B cell (primary cell): ENCODE measurements around the gene TSC22D2. TPM values are rescaled to one million over a fixed set of nuclear protein-coding genes. Genes with fewer than 3 reads are reported as not detected.
A peak's percentile ranks its signal among the peaks of the same experiment; 100 is the strongest.

Source experiments
- ATAC-seq: fragments of 200-7000 bp; cut with Tn5 transposase; one replicate; pipeline ENCODE4 v1.10.0; 2021; ENCODE audit warnings: low read depth, mild to moderate bottlenecking, moderate number of reproducible peaks, moderate library complexity
- CTCF ChIA-PET: fragments of 350-600 bp; sonication (Branson Sonifier 250); formaldehyde crosslinking; loops from one replicate; lab custom pipeline; 2021; ENCODE audit warnings: antibody characterized with exemption, inconsistent platforms; lab: Charles Lee
- POLR2A ChIA-PET: fragments of 350-600 bp; sonication (Branson Sonifier 250); formaldehyde crosslinking; loops from one replicate; lab custom pipeline; 2021; ENCODE audit warnings: antibody characterized with exemption; lab: Charles Lee
- DNase-seq: peaks from one replicate; pipeline ENCODE4 v3.0.0; 2013
- H2AFZ ChIP-seq: 2 replicates; pipeline ENCODE4 v1.6.1; 2012; ENCODE audit warnings: mild to moderate bottlenecking, low read depth, low read length; ENCODE audit not compliant: insufficient read depth, poor library complexity, severe bottlenecking
- H3K27ac ChIP-seq, 2 donors: 1 replicate in 1 of 2; 2 replicates in 1 of 2; pipeline ENCODE4 v1.5.1; 2012 to 2013; ENCODE audit warnings: low read length in 2 of 2, mild to moderate bottlenecking in 2 of 2, moderate library complexity in 1 of 2
- H3K27me3 ChIP-seq, 4 experiments: fragments of 200-600 bp in 1 of 4; sonication (generic) in 1 of 4; replicated peaks in 1 of 4; 1 replicate in 2 of 4; 2 replicates in 2 of 4; pipeline versions ENCODE4 v1.6.1 to v1.7.0; 2013 to 2016; ENCODE audit warnings: low read length in 3 of 4, mild to moderate bottlenecking in 2 of 4, mixed read lengths in 1 of 4, moderate library complexity in 1 of 4; ENCODE audit not compliant: insufficient read depth in 4 of 4, control insufficient read depth in 3 of 4; ENCODE audit errors: control extremely low read depth in 1 of 4
- H3K36me3 ChIP-seq, 2 experiments: replicated peaks in 1 of 2; 1 replicate in 1 of 2; 2 replicates in 1 of 2; pipeline versions ENCODE4 v1.6.1 to v1.7.1; 2013; ENCODE audit warnings: low read length in 1 of 2; ENCODE audit not compliant: insufficient read depth in 2 of 2, control insufficient read depth in 1 of 2; ENCODE audit errors: control extremely low read depth in 1 of 2, extremely low read depth in 1 of 2
- H3K4me1 ChIP-seq, 2 donors: fragments of 200-600 bp in 1 of 2; sonication (generic) in 1 of 2; 1 replicate in 1 of 2; 2 replicates in 1 of 2; pipeline versions ENCODE4 v1.5.1 to v1.6.1; 2013 to 2017; ENCODE audit warnings: low read length in 2 of 2; ENCODE audit not compliant: control insufficient read depth in 2 of 2, insufficient read depth in 2 of 2
- H3K4me2 ChIP-seq: replicated peaks from 2 replicates; pipeline ENCODE3; 2012; ENCODE audit warnings: mild to moderate bottlenecking, low read depth, low read length; ENCODE audit not compliant: poor library complexity, severe bottlenecking
- H3K4me3 ChIP-seq, 5 experiments: fragments of 200-600 bp in 1 of 5; sonication (generic) in 1 of 5; 1 replicate in 3 of 5; 2 replicates in 2 of 5; pipeline versions ENCODE4 v1.5.1 to v1.7.0; 2011 to 2016; ENCODE audit warnings: low read length in 4 of 5, mild to moderate bottlenecking in 4 of 5, low read depth in 2 of 5, control low read depth in 1 of 5, moderate library complexity in 1 of 5; ENCODE audit not compliant: insufficient read depth in 1 of 5; ENCODE audit errors: control extremely low read depth in 1 of 5, extremely low read depth in 1 of 5
- H3K79me2 ChIP-seq: fragments of 200-600 bp; sonication (generic); one replicate; pipeline ENCODE4 v1.6.0; 2016; ENCODE audit warnings: low read length; ENCODE audit not compliant: control insufficient read depth, insufficient read depth
- H3K9ac ChIP-seq: fragments of 200-600 bp; sonication (generic); 2 replicates; pipeline ENCODE4 v1.6.1; 2017; ENCODE audit warnings: mild to moderate bottlenecking, low read length, moderate library complexity
- H3K9me3 ChIP-seq, 3 donors: one replicate each; pipeline versions ENCODE4 v1.6.1 to v1.7.1; 2013; ENCODE audit warnings: low read length in 2 of 3; ENCODE audit not compliant: control insufficient read depth in 2 of 3, insufficient read depth in 1 of 3; ENCODE audit errors: control extremely low read depth in 1 of 3
- H4K20me1 ChIP-seq: 2 replicates; pipeline ENCODE4 v1.6.0; 2012; ENCODE audit warnings: mild to moderate bottlenecking, low read length; ENCODE audit not compliant: insufficient read depth, control insufficient read depth, poor library complexity, severe bottlenecking
- H3K27ac Mint-ChIP-seq: one replicate; pipeline ENCODE4 v1.8.0; 2021; ENCODE audit warnings: mixed read lengths
- H3K27me3 Mint-ChIP-seq: one replicate; pipeline ENCODE4 v1.8.0; 2021; ENCODE audit warnings: mixed read lengths
- H3K4me1 Mint-ChIP-seq: one replicate; pipeline ENCODE4 v1.8.0; 2021; ENCODE audit warnings: mixed read lengths
- H3K4me3 Mint-ChIP-seq: one replicate; pipeline ENCODE4 v1.8.0; 2021; ENCODE audit warnings: mixed read lengths
- H3K9me3 Mint-ChIP-seq: one replicate; pipeline ENCODE4 v1.8.0; 2022; ENCODE audit warnings: mixed read lengths; ENCODE audit not compliant: insufficient read depth
- EZH2 ChIP-seq: IDR thresholded peaks from 2 replicates; pipeline ENCODE4 v1.6.1; 2012; ENCODE audit warnings: borderline replicate concordance, low read depth, mild to moderate bottlenecking, moderate library complexity, low read length; ENCODE audit not compliant: insufficient read depth, poor library complexity, severe bottlenecking
- WGBS: methylation state at CpG from one replicate; pipeline ENCODE4 v1.1.5; 2013; ENCODE audit warnings: missing lambda C conversion rate; ENCODE audit not compliant: insufficient coverage; 5-methylcytosine and 5-hydroxymethylcytosine counted together
- intact Hi-C: fragments of 100-400 bp; cut with micrococcal nuclease; formaldehyde crosslinking; loops from one replicate; pipeline ENCODE4 v1.10.0; 2022
- polyA plus RNA-seq: library from polyadenylated mRNA; depleted of rRNA; stranded (reverse); fragments of >200 nt; gene quantifications from 2 replicates; pipeline ENCODE4 v1.2.3, GENCODE V29; 2012
- total RNA-seq, 2 donors: library from RNA; stranded (reverse); fragments of 120-200 nt in 1 of 2; gene quantifications; 1 replicate in 1 of 2; 2 replicates in 1 of 2; pipeline versions ENCODE4 v1.2.3 to v1.2.4, GENCODE V29; 2013 to 2022
- TF ChIP-seq, protein P1 (sequence below): fragments of 200-600 bp; IDR thresholded peaks from one replicate; pipeline ENCODE4 v1.8.0; 2022; ENCODE audit warnings: antibody characterized with exemption, mild to moderate bottlenecking

The TSC22D2 gene
- total and polyA plus RNA-seq, 2 donors (not counting 1 experiment from before 2014, with no cell fraction given): 17.2 to 45.9 TPM

DNA sequence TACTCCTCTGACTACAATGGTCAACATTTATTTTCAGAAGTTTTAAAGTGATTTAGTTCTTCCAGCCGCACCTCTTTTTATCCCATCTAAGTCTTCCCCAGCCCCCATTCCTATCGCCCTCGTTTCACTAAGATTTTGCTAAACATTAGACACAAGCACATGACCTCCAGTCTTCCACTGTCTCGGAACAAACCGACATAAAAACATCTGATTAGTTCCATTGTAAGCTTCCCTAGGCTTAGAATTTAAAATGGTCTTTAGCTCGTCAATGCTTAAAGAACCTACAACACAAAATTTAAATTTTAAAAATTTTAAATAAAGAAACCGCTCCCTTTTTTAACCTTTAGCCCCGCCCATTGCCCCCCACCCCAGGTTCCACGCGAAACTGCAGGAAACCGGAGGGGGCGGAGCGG is 284 bp upstream of the TSC22D2 start:
- Histone ChIP-seq H4K20me1 (peaks cover 38% of the 10 kb centered on the region), H3K79me2 (peaks cover 36% of the 10 kb centered on the region), H3K4me2 (peak overlapping the region; percentile 95), H3K27ac (peak overlapping the region; percentile 91 to 99), H3K27me3 (no peaks in the 10 kb centered on the region), H3K9ac (peak overlapping the region; percentile 95), H2AFZ (peak overlapping the region; percentile 66), H3K4me1 (peaks cover 15 to 24% of the 10 kb centered on the region in 2 donors), H3K4me3 (peak overlapping the region; percentile 66 to 83 (median 77)), H3K9me3 (no peaks in the 10 kb centered on the region), H3K36me3 (no peaks in the 10 kb centered on the region)
- WGBS: 0% methylated on average over 10 of the region's 13 CpGs
- peaks cover 28% of the 10 kb centered on the region for H3K4me1 Mint-ChIP-seq
- TF ChIP-seq, protein P1, sequence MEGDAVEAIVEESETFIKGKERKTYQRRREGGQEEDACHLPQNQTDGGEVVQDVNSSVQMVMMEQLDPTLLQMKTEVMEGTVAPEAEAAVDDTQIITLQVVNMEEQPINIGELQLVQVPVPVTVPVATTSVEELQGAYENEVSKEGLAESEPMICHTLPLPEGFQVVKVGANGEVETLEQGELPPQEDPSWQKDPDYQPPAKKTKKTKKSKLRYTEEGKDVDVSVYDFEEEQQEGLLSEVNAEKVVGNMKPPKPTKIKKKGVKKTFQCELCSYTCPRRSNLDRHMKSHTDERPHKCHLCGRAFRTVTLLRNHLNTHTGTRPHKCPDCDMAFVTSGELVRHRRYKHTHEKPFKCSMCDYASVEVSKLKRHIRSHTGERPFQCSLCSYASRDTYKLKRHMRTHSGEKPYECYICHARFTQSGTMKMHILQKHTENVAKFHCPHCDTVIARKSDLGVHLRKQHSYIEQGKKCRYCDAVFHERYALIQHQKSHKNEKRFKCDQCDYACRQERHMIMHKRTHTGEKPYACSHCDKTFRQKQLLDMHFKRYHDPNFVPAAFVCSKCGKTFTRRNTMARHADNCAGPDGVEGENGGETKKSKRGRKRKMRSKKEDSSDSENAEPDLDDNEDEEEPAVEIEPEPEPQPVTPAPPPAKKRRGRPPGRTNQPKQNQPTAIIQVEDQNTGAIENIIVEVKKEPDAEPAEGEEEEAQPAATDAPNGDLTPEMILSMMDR: no peak
- TF ChIP-seq EZH2: no peak
- ChIA-PET CTCF (interaction anchor here (1.5 to 7.6 kb wide), 5 partner anchors 9 to 139 kb away, joined by 3 to 72 read pairs (median 9); partner anchors contain the start of genes EIF2A and SERP1), POLR2A (interaction anchor here (0.7 to 2.9 kb wide), 5 partner anchors 11 to 355 kb away, joined by 3 to 26 read pairs (median 12); partner anchors contain the start of genes EIF2A, SERP1 and SIAH2)
- H3K4me3 Mint-ChIP-seq: peak overlapping the region; percentile 87
- H3K27ac Mint-ChIP-seq: peak overlapping the region; percentile 94
- H3K27me3 Mint-ChIP-seq: no peaks in the 10 kb centered on the region
- ATAC-seq (peak; percentile 1), DNase-seq (no peak)
- H3K9me3 Mint-ChIP-seq: no peaks in the 10 kb centered on the region
- intact Hi-C loops: loop anchor here (1.0 to 5.0 kb wide), 8 partner anchors 23 to 1861 kb away; partner anchors contain the start of genes EIF2A, MBNL1, PFN2 and RNF13

DNA sequence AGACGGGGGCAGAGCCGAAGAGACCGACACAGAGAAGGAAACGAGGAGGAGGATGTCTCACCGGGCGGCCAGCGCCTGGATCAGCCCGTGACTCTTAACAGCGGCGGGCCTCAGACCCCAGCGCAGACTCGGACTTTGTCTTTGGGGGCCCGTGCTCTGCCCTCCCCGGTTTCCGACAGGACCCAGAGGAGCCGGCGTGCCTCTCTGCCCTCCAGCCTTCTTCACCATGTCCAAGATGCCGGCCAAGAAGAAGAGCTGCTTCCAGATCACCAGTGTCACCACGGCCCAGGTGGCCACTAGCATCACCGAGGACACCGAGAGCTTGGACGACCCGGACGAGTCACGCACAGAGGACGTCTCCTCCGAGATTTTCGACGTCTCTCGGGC is 1.0 kb downstream of the TSC22D2 start:
- ATAC-seq (no peak), DNase-seq (no peak)

More for the DNA sequence above, 1.0 kb downstream of the TSC22D2 start:
- H3K36me3 ChIP-seq: peaks cover 0 to 3% of the 10 kb centered on the region in 2 experiments
- peaks cover 50% of the 10 kb centered on the region for H3K79me2 ChIP-seq
- Mint-ChIP-seq H3K4me1 (peaks cover 38% of the 10 kb centered on the region), H3K27ac (peak overlapping the region; percentile 94), H3K9me3 (no peaks in the 10 kb centered on the region), H3K4me3 (peak overlapping the region; percentile 87), H3K27me3 (no peaks in the 10 kb centered on the region)
- H3K9ac ChIP-seq: peak overlapping the region; percentile 95
- H3K27ac ChIP-seq: peak overlapping the region; percentile 91 to 99
- ChIA-PET CTCF (interaction anchor here (0.6 to 7.6 kb wide), 24 partner anchors 8 to 658 kb away, joined by 3 to 72 read pairs (median 4); partner anchors contain the start of genes EIF2A and SERP1), POLR2A (interaction anchor here (0.8 to 2.9 kb wide), 7 partner anchors 12 to 657 kb away, joined by 3 to 26 read pairs (median 8); partner anchors contain the start of genes EIF2A, SELENOT, SERP1 and SIAH2)
- peaks cover 51% of the 10 kb centered on the region for H4K20me1 ChIP-seq
- peak overlapping the region; percentile 95 for H3K4me2 ChIP-seq
- peak overlapping the region; percentile 68 for H2AFZ ChIP-seq
- no peaks in the 10 kb centered on the region for H3K27me3 ChIP-seq
- intact Hi-C loops: loop anchor here (1.0 to 5.0 kb wide), 7 partner anchors 37 to 1860 kb away; partner anchors contain the start of genes ERICH6, MBNL1, PFN2 and RNF13
- peaks cover 26 to 28% of the 10 kb centered on the region in 2 donors for H3K4me1 ChIP-seq
- TF ChIP-seq, protein P1: no peak
- H3K4me3 ChIP-seq: peak overlapping the region; percentile 64 to 88 (median 77)
- no peaks in the 10 kb centered on the region for H3K9me3 ChIP-seq
- WGBS: under 1% methylated on average over 30 of the region's 30 CpGs
